ENCODE data around the gene CAMK1G.

The CAMK1G gene

DNA sequence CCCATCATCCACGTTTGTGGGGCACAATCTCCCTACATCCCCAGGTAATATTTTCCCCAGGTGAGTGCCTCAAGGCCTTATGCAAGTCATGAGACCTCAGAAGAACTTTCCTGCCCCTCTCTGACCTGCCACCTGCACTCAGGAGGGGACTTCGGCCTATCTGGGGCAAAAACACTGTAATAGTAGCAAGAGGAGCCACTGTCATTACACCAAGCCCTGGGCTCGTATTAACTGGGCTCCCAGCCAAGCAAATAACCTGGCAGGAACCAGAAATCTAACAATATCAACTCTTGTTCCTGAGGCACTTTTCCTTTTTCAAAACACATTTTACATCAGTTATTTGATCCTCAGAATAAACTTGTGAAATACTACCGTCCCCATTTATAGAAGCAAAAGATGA is 37.8 kb downstream of the CAMK1G start:
- TF ChIP-seq, protein P1, sequence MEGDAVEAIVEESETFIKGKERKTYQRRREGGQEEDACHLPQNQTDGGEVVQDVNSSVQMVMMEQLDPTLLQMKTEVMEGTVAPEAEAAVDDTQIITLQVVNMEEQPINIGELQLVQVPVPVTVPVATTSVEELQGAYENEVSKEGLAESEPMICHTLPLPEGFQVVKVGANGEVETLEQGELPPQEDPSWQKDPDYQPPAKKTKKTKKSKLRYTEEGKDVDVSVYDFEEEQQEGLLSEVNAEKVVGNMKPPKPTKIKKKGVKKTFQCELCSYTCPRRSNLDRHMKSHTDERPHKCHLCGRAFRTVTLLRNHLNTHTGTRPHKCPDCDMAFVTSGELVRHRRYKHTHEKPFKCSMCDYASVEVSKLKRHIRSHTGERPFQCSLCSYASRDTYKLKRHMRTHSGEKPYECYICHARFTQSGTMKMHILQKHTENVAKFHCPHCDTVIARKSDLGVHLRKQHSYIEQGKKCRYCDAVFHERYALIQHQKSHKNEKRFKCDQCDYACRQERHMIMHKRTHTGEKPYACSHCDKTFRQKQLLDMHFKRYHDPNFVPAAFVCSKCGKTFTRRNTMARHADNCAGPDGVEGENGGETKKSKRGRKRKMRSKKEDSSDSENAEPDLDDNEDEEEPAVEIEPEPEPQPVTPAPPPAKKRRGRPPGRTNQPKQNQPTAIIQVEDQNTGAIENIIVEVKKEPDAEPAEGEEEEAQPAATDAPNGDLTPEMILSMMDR (conservative IDR thresholded peaks at IDR 0.05; ENCODE audit: low read depth, low read length): no peak
- DNase-seq (ENCODE audit: low read depth): no peak
- H3K4me3 ChIP-seq (ENCODE audit: low read length): no peak overlapping the region

DNA sequence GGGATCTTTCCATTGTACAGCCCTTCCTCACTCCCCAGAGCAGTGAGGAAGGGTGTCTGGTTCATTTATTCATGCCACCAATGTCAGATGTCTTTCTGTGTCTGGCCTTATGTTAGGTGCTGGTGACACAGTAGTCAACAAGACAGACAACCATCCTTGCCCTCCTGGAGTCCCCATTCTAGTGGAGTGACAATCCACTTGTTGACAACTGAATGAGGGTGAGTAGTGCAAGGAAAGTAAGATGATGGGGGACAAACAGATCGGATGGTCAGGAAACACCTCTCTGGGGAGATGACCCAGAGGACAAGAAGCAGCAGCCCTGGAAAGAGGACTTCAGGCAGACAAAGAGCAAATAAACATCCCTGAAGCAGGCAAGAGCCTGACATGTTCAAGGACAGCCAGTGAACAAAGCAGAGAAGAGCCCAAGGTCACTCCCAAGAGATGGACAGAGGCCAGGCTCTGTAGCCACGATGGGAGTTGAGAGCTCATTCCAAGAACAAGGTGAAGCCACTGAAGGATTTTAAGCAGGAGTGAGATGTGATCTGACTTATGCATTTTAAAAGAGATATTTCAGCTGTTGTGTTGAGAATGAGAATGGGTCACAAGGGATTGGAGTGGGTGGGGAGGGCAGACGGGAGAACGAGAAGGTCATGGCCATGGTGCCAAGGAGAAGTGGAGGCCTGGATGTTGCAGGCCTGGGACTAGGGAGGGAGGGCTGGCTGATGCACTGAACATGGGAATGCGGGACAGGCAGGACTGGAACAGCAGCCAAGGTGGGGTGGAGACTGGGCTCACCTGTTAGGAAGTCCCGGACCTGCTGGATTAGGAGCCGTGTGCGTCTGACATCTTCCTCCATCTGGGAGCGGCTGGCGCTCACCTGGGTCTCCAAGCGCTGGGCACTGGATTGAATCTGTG is 38.5 kb downstream of the CAMK1G start:
- H3K4me3 ChIP-seq (ENCODE audit: low read length): no peak overlapping the region
- no peak for DNase-seq (ENCODE audit: low read depth)
- TF ChIP-seq, protein P1 (conservative IDR thresholded peaks at IDR 0.05; ENCODE audit: low read depth, low read length): no peak

GRCh38 chr1:209622841-209623829 is 39.6 kb downstream of the CAMK1G start:
- DNase-seq (ENCODE audit: low read depth): no peak
- H3K4me3 ChIP-seq (ENCODE audit: low read length): no peak overlapping the region
- TF ChIP-seq, protein P1 (conservative IDR thresholded peaks at IDR 0.05; ENCODE audit: low read depth, low read length): no peak

DNA sequence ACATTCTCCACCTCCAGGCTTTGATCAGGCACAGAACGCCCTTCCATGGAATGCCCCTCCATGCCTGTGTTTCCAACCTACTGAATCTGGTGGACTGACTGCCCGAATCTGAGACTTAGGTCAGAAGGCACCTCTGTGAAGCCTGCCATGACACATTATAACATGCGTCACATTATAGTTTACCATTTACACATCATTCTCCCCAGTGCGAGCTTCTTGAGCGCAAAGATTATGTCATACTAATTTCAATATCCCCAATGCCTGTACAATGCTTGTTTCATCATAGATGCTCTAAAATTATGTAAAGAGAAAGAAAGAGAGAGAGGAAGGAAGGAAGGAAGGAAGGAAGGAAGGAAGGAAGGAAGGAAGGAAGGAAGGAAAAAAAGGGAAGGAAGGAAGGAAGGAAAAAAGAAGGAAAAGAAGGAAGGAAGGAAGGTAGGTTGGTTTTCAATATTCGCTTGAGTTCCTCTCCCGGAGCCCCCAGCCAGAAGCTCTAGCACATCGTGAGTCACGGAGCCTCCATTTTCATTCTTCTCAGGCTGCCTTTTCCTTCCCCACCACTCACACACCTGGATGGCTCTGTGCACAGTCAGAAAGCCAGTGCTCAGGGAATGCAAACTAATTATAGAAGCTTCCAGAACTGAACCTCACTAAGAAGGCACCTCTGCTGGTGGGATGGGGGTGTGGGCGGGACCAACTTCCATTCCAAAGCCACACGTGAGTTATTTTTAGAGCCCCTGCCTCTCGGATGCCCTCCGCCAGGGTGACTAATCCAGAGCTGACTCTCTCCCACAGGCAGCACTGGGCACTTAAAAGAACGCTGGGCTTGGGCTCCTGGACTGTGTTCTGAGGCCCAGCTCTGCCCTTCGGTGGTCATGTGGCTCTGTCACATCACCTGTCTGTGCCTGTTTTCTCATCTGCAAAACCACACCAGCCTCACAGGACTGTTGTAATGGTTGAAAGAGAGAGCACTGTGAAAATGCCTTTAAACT is 41.3 kb downstream of the CAMK1G start:
- DNase-seq (ENCODE audit: low read depth): peak; percentile 30
- TF ChIP-seq, protein P1 (conservative IDR thresholded peaks at IDR 0.05; ENCODE audit: low read depth, low read length): no peak
- no peak overlapping the region for H3K4me3 ChIP-seq (ENCODE audit: low read length)

DNA sequence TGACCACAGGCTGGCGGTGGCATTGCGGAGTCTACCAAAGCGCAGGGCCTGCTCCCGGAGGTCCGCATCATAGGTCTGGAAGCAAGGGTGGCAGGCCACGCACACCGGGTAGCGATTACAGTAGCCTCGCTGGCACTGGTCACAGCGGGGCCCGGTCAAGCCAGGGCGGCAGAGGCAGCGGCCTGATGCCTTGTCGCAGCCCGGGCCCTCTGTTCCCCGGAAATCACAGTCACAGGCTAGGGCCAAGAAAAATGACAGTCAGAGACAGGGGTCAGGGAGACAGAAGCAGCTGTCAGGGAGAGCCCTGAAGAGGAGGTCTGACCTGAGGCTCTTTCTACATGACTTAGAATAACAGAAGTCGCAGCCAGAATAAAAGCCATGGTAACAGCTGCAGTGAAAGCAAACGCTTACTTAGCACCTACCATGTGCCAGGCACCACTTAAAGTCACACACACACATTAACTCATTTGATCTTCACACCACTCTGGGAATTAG is 42.3 kb downstream of the CAMK1G start:
- peak; percentile 33 for DNase-seq (ENCODE audit: low read depth)
- H3K4me3 ChIP-seq (ENCODE audit: low read length): no peak overlapping the region
- TF ChIP-seq, protein P1 (conservative IDR thresholded peaks at IDR 0.05; ENCODE audit: low read depth, low read length): no peak

Data from retinal pigment epithelial cell (primary cell).